ENCODE data around the gene ATP2B1. TPM values are rescaled to one million over a fixed set of nuclear protein-coding genes. Genes with fewer than 3 reads are reported as not detected.

ATP2B1 gene
- total and polyA plus RNA-seq, 7 donors, result 14.3 to 54.0 (median 30.1) TPM

DNA sequence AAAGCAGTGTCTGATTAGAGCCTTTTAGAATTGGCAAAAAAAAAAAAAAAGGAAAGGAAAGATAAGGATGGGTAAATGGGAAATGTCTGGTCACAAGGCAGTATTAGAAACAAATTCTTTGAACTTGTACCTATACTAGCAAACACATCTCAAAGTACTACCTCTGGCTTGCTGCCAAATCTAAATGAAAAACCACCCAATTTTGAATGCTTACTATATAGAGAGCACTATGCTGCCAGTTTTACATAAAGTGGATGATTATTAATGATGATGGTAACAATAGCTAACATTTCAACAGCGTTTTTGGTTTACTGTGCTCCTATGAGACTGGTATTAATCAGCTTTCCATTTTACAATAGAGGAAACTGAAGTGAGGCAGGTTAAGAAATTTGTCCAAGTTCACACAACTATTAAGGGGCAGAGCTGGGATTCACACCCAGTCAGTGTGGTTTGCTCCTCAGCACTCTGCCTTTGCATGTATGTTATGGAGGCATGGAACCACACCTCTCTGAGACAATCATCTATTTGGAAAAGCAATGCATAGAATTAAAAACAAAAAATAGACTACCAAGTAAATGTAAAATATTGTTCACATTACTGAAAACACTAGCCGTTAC lies 34.2 kb downstream of the ATP2B1 start:
- Histone ChIP-seq H3K36me3 (ENCODE audit: insufficient read depth in 1 of 2, low read depth in 1 of 2) (no peaks in the 10 kb centered on the region), H3K9me3 (no peaks in the 10 kb centered on the region), H3K4me1 (peaks cover 41% of the 10 kb centered on the region), H3K27me3 (ENCODE audit: insufficient read depth in 3 of 3, low read length in 2 of 3) (no peaks in the 10 kb centered on the region), H3K4me3 (no peak overlapping the region), H3K27ac (no peak overlapping the region)
- intact Hi-C loops (cut with DNase I), result no loop called here
- ATAC-seq (no peak), DNase-seq (no peak)
- WGBS, 3 donors, result 82 to 87% (median 85%) methylated on average over 2 of the region's 2 CpGs
- TF ChIP-seq CTCF (IDR thresholded peaks at IDR 0.05), result no peak

DNA sequence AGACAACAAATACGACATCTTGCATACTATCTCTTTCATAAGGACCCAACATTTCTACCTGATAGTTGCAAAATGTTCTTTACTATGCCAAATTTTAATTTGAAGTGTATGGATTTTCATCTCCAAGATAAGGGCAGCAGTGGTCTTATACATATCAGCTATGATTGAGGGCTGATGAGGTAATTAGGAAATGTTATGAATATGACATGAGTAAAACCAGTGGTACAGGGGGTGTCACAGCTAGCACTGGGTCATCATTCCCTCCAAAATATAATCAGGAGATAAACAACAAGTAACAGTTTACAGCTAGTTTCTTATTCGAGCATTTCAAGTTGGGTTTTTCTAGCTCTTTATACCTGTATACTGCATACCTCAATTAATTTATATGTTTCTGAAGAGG lies 35.0 kb downstream of the ATP2B1 start:
- peaks cover 41% of the 10 kb centered on the region for H3K4me1 ChIP-seq
- DNase-seq (no peak), ATAC-seq (no peak)
- TF ChIP-seq CTCF (IDR thresholded peaks at IDR 0.05), result no peak
- H3K27me3 ChIP-seq (ENCODE audit: insufficient read depth in 3 of 3, low read length in 2 of 3), result no peaks in the 10 kb centered on the region
- WGBS, 3 donors, result 89 to 98% (median 94%) methylated on average over 2 of the region's 2 CpGs
- H3K27ac ChIP-seq, result no peak overlapping the region
- no peak overlapping the region for H3K4me3 ChIP-seq
- H3K9me3 ChIP-seq, result no peaks in the 10 kb centered on the region
- intact Hi-C loops (cut with DNase I), result no loop called here
- no peaks in the 10 kb centered on the region for H3K36me3 ChIP-seq (ENCODE audit: insufficient read depth in 1 of 2, low read depth in 1 of 2)

DNA sequence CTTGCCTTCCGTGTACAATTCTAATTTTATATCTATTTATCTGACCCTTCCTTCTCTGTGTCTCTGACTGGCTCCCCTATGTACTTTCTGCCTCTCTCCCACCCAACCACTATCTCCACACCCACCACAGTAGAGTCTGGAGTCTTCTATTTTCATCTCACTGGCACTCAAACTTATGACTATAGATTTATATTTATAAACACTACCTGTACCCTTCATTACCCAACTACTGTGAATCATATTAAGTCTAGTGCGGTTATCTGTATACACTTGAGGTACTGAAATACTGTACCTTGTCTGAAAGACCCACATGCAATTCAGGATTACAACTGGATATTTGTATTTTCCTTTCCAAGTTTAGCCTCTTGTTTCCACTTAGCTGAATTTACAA lies 36.1 kb downstream of the ATP2B1 start:
- H3K4me3 ChIP-seq, result no peak overlapping the region
- no peaks in the 10 kb centered on the region for H3K36me3 ChIP-seq (ENCODE audit: insufficient read depth in 1 of 2, low read depth in 1 of 2)
- H3K4me1 ChIP-seq, result peaks cover 34% of the 10 kb centered on the region
- intact Hi-C loops (cut with DNase I), result no loop called here
- peak; percentile 37 to 84 (median 70) for ATAC-seq
- DNase-seq, result no peak
- 93 to 96% (median 93%) methylated on average over 2 of the region's 2 CpGs for WGBS, 3 donors
- no peak overlapping the region for H3K27ac ChIP-seq
- no peak for TF ChIP-seq CTCF (IDR thresholded peaks at IDR 0.05)
- H3K9me3 ChIP-seq, result no peaks in the 10 kb centered on the region
- no peaks in the 10 kb centered on the region for H3K27me3 ChIP-seq (ENCODE audit: insufficient read depth in 3 of 3, low read length in 2 of 3)

GRCh38 chr12:89671469-89671868 lies 37.2 kb downstream of the ATP2B1 start:
- no peak for TF ChIP-seq CTCF (IDR thresholded peaks at IDR 0.05)
- WGBS, 3 donors, result 58 to 68% (median 58%) methylated on average over 4 of the region's 4 CpGs
- ATAC-seq, result peak in 1 of 4 donors; percentile 27
- Histone ChIP-seq H3K27ac (no peak overlapping the region), H3K4me1 (peaks cover 34% of the 10 kb centered on the region), H3K27me3 (ENCODE audit: insufficient read depth in 3 of 3, low read length in 2 of 3) (no peaks in the 10 kb centered on the region), H3K36me3 (ENCODE audit: insufficient read depth in 1 of 2, low read depth in 1 of 2) (no peaks in the 10 kb centered on the region), H3K4me3 (no peak overlapping the region), H3K9me3 (no peaks in the 10 kb centered on the region)
- intact Hi-C loops (cut with DNase I), result no loop called here
- no peak for DNase-seq

DNA sequence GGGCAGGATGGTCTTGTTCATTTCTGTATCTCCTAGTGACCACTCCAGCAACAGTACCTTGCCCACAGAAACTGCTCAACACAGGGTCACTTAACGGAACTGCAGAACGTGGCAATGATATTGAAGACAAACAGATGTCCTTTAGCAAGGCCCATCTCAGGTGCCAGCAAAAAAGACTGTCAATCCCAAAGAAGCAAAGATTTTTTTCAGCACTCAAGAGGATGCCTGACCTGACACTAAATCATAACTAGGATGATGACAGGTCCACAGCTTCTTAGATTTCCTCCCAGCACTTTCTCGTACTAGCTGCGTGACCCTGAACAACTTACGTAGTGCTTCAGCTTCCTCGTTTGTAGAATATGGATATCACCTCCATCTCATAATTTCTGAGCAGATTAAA lies 39.4 kb downstream of the ATP2B1 start:
- Histone ChIP-seq H3K27me3 (ENCODE audit: insufficient read depth in 3 of 3, low read length in 2 of 3) (no peaks in the 10 kb centered on the region), H3K36me3 (ENCODE audit: insufficient read depth in 1 of 2, low read depth in 1 of 2) (no peaks in the 10 kb centered on the region), H3K4me3 (no peak overlapping the region), H3K4me1 (peaks cover 36% of the 10 kb centered on the region), H3K9me3 (no peaks in the 10 kb centered on the region), H3K27ac (no peak overlapping the region)
- DNase-seq (no peak), ATAC-seq (peak; percentile 45 to 72 (median 64))
- 32 to 55% (median 32%) methylated on average over 6 of the region's 6 CpGs for WGBS, 3 donors
- no peak for TF ChIP-seq CTCF (IDR thresholded peaks at IDR 0.05)
- intact Hi-C loops (cut with DNase I), result loop anchor here in 1 of 2 donors (5.0 kb wide), 1 partner anchor 38 kb away; the partner anchor contains the start of gene ATP2B1

Data from psoas muscle (tissue), 8 donors.